Activated CD8-positive, alpha-beta memory T cell treated with anti-CD3 and anti-CD28 coated beads, Interleukin-2, amount 50 U/mL, for 48 hours (primary cell): Measurements from ENCODE around the gene GABRR3.
A peak's percentile ranks its signal among the peaks of the same experiment; 100 is the strongest.

Source experiments
- DNase-seq: peaks from one replicate; pipeline ENCODE4 v3.0.0-alpha.2; 2020

GABRR3 gene

GRCh38 chr3:97988784-97989568, 46.1 kb downstream of the GABRR3 start:
- DNase-seq = no peak

GRCh38 chr3:97987306-97987705, 47.8 kb downstream of the GABRR3 start:
- DNase-seq = no peak

DNA sequence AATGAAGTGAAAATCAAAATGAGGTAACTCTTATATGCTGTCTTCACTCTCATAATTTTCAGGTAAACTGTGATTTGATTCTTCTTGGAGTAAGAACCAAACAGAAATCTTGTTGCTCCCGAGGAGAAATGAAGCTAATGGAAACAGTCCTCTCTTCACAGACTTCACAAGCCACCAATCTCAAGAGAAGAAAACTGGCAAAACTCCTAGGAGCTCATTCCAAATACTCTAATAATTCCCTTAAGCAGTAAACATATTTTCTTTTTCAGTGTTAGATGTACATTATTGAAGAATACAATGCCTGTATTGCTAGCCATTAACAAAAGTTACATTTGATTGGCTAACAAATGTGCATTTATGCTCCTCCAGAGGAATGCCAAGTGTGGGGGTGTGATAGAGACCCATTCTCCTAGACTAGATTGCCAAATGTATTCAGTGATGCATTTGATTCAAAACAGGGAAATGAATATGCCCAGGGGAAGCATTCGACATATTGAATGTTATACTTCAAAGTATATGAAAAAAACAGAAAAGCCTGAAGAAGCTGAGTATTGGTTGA, 51.1 kb downstream of the GABRR3 start:
- DNase-seq = no peak

DNA sequence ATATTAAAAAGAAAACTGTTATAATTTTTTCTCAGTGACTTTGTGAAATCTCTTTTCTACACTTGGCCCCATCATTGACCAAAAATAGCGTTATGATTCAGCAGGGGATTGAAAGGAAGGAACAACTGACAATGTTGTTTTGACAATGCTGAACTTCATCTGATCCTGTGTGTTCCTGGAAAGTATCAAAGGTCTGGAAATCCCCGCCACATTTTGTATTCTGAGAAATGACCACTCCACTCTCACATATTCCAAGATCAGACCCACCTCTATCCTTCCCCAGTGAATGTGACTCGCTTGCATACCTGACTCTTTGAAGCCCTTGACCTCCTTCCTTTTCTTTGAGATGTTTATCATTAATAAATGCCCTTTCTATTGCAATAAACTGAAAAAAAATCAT, 53.2 kb downstream of the GABRR3 start:
- DNase-seq = no peak

GRCh38 chr3:97979610-97980009, 55.5 kb downstream of the GABRR3 start:
- no peak for DNase-seq

DNA sequence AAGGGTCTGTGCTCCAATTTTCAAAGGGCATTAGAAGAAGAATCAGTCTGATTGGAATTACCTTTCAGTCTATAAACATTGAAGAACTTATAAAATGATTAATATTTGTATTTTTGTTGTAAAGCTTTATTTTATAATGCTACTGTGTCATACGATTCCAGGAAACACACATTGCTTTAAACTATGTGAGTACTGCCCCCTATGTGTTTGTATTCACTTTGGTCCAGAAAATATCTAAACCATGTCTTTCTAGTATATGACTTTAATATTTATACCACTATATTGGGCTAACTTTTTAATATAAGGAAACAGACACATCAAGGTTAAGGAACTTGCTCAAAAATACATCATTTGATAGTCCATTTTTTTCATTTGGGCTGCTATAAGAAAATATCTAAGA, 59.6 kb downstream of the GABRR3 start:
- DNase-seq = no peak

- no peak for DNase-seq
Measured at GRCh38 chr3:97974996-97975395, 60.1 kb downstream of the GABRR3 start.

GRCh38 chr3:97972976-97973375, 62.1 kb downstream of the GABRR3 start:
- no peak for DNase-seq

GRCh38 chr3:97971679-97972567, 63.2 kb downstream of the GABRR3 start, which contains the start of gene RIOX2:
RIOX2 (minus strand) TSS chr3:97972431; CDS start chr3:97967593, 4,838 bp downstream.
- peak; percentile 87 for DNase-seq

GRCh38 chr3:97970956-97971620, 64.0 kb downstream of the GABRR3 start:
- no peak for DNase-seq

- DNase-seq = no peak
Measured at GRCh38 chr3:97970156-97970555, 65.0 kb downstream of the GABRR3 start.

DNA sequence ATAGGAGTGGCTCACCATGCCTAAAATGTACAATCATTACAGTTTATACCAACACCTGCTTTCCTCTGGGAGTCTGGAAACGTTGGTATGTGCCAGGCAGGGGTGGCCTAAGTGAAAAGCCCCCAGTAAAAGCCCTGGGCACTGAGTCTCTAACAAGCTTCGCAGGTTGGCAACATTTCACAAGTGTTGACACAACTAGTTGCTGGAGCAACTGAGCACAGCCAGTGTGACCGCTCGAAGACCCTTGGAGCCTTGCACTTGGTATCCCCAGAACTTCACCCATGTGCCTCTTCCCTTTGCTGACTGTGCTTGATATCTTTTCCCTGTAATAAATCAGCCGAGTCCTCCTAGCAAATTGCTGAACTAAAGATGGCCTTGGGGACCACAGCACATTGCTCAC, 65.6 kb downstream of the GABRR3 start:
- DNase-seq = no peak

- no peak for DNase-seq
Measured at GRCh38 chr3:97968376-97968775, 66.7 kb downstream of the GABRR3 start.

DNA sequence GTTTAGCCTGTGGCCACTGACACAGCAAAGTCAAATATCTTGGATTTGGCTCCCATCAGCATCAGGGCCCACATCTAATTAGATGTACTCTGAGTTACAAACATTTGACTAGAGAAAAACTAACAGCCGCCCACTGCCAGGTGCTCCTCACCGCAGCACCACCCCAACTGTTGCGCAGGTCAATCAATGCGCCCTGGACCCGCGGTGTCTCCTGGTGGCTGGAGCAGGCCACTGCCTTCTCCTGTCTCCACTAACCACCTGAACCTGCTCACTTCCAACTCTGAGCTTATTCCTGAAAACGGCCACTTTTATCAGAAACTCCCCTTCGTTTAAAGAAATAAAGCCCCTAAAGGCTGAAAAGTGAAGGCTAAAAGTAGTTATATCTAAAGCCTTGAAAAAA, 67.1 kb downstream of the GABRR3 start:
- no peak for DNase-seq

GRCh38 chr3:97960993-97961766, 73.9 kb downstream of the GABRR3 start:
- DNase-seq = no peak

DNA sequence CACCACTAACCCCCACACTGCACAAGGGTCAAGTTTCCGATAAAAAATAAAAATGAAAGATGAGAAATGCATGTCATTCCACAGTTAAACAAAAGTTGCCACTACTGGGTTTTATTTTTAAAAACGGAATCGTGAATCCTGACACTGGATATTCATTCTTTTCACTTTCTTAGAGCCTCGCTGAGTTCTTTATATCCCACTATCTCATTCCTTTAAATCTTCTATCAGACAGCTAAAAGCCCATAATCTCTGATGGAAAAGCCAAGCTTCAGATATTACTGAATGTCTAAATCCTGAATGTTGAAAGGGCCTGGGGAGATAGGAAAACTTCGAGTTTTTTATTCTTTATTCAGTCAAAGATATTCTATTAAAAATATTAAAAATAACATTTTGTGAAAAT, 74.6 kb downstream of the GABRR3 start:
- DNase-seq = no peak

DNA sequence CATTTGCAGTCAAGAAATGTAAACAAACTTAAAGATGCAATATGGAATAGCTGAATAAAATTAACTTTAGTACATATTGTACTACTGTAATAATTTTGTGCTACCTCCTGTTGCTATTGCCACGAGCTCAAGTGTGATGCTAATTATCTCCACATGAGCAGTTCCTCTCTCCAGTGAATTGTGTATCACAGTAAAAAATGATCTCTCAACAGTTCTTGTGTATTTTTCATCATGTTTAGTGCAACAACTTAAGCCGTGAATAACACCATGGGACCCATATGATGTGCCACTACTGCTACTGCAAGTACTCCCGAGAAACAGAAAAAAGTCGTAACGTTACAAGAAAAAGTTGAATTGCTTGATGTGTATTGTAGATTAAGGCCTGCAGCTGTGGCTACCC, 75.2 kb downstream of the GABRR3 start:
- no peak for DNase-seq

DNA sequence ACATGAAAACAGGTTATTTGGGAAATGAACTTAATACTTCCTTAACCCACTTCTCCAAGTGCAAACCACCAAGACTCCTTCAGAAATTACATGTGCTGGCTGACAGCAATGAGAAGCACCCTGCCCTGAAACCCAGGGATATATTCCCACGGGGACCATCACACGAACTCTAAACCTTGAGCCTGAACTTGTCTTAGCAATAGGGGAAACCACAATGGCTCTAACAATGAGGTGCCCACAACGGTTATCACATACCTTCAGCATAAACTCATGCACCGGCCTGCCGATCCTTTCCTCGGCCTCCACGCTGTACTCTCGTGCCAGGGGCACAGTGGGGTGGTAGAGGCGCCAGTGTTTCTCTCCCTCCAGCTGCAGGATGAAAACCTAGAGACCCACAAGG, 76.3 kb downstream of the GABRR3 start:
- DNase-seq = no peak

DNA sequence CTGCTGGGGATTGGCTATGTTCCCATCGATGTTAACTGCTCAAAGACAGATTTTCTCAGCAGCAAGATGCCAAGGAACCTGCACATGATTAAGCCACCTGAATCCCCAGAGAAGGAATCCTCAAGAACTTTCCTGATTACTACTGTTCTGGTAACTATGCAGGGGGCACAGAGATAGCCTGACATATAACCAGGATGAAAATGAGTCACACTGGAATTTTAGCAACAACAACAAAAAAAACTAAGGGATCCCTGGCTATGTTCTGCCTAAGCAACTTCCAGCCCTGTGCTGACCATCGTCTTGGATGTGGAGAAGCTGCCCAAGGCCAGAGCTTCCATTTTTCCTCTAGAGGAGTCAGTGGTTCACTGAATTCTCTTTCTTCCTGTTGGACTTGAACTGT, 76.7 kb downstream of the GABRR3 start:
- DNase-seq = no peak

DNA sequence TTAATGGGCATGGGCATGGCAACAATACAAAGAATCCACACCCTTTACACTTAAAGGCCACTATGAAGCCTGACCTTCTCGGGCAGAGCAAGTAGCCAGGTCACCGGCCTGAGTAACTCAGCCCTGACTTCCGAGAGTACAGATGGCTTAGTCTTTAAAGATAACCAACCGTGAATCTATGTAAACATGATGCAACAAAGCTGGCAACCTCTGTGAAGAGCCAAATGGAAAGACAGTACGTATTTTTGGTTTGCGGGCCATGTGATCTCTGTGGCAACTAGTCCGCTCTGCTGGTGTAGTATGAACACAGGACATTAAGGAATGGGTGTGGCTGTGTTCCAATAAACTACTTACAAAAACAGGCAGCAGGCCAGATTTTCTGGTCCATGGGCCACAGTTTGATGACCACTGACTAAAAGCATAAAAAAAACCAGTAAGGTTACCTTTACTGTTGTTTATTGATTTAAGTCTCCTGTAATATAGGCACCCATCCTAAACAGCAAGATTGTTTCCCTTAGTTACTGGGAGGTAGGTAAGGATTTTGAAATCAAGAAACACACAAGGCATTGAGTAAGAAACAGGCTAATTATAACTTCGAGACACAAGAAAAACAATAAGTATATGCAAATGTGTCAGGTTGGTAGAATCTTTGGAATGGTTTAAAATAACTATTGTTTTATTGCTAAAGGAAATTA, 77.4 kb downstream of the GABRR3 start:
- DNase-seq = no peak

GRCh38 chr3:97956051-97956450, 79.1 kb downstream of the GABRR3 start:
- DNase-seq = no peak
